Muscle layer of duodenum (tissue), 2 donors: ENCODE data around the gene TEX11.
"Not testable (repeated sequence)": the region's sequence is repeated elsewhere in the genome, so short reads cannot be mapped to it uniquely, and the experiment has no call there.

ENCODE experiments used
- H3K27ac ChIP-seq: one replicate; pipeline ENCODE4 v1.7.0; 2013; ENCODE audit warnings: mild to moderate bottlenecking, low read length
- H3K27me3 ChIP-seq: one replicate; pipeline ENCODE4 v1.7.0; 2013; ENCODE audit warnings: low read depth, mild to moderate bottlenecking, control low read depth, low read length
- H3K36me3 ChIP-seq, 2 donors: one replicate each; pipeline ENCODE4 v1.7.0; 2013; ENCODE audit warnings: low read length in 2 of 2, control low read depth in 1 of 2, mild to moderate bottlenecking in 1 of 2; ENCODE audit not compliant: insufficient read depth in 2 of 2, control insufficient read depth in 1 of 2
- H3K4me1 ChIP-seq, 2 donors: one replicate each; pipeline ENCODE4 v1.7.0; 2013; ENCODE audit warnings: low read length in 2 of 2, mild to moderate bottlenecking in 2 of 2, control low read depth in 1 of 2, moderate library complexity in 1 of 2; ENCODE audit not compliant: insufficient read depth in 2 of 2, control insufficient read depth in 1 of 2
- H3K4me3 ChIP-seq, 2 donors: one replicate each; pipeline ENCODE4 v1.7.0; 2013; ENCODE audit warnings: low read length in 2 of 2, low read depth in 1 of 2, mild to moderate bottlenecking in 1 of 2
- H3K9me3 ChIP-seq, 2 donors: one replicate each; pipeline ENCODE4 v1.7.0; 2013; ENCODE audit warnings: low read length in 2 of 2, control low read depth in 1 of 2, mild to moderate bottlenecking in 1 of 2; ENCODE audit not compliant: control insufficient read depth in 1 of 2
- donor health status: healthy.

The TEX11 gene

GRCh38 chrX:70661124-70661523, 247.4 kb downstream of the TEX11 start:
- not testable (repeated sequence) for H3K36me3 ChIP-seq, H3K4me1 ChIP-seq, H3K4me3 ChIP-seq, H3K9me3 ChIP-seq, H3K27me3 ChIP-seq, H3K27ac ChIP-seq

- H3K9me3 ChIP-seq, H3K27me3 ChIP-seq, H3K27ac ChIP-seq, H3K36me3 ChIP-seq, H3K4me3 ChIP-seq, H3K4me1 ChIP-seq: not testable (repeated sequence)
Measured at GRCh38 chrX:70657546-70657945, 251.0 kb downstream of the TEX11 start.

GRCh38 chrX:70656304-70656703, 252.2 kb downstream of the TEX11 start:
- no peaks in the 10 kb centered on the region for H3K36me3 ChIP-seq
- H3K9me3 ChIP-seq = no peaks in the 10 kb centered on the region
- no peak overlapping the region for H3K27ac ChIP-seq
- H3K4me3 ChIP-seq = no peak overlapping the region
- no peaks in the 10 kb centered on the region for H3K4me1 ChIP-seq
- H3K27me3 ChIP-seq = no peaks in the 10 kb centered on the region

- not testable (repeated sequence) for H3K27ac ChIP-seq, H3K4me3 ChIP-seq, H3K36me3 ChIP-seq, H3K4me1 ChIP-seq, H3K27me3 ChIP-seq, H3K9me3 ChIP-seq
Measured at GRCh38 chrX:70647910-70648309, 260.6 kb downstream of the TEX11 start.

GRCh38 chrX:70636218-70636617, 272.3 kb downstream of the TEX11 start:
- no peak overlapping the region for H3K27ac ChIP-seq
- H3K27me3 ChIP-seq = no peaks in the 10 kb centered on the region
- no peaks in the 10 kb centered on the region for H3K4me1 ChIP-seq
- no peak overlapping the region for H3K4me3 ChIP-seq
- no peaks in the 10 kb centered on the region for H3K36me3 ChIP-seq
- no peaks in the 10 kb centered on the region for H3K9me3 ChIP-seq

GRCh38 chrX:70635669-70636068, 272.8 kb downstream of the TEX11 start:
- Histone ChIP-seq H3K27me3 (no peaks in the 10 kb centered on the region), H3K27ac (no peak overlapping the region), H3K36me3 (no peaks in the 10 kb centered on the region), H3K4me1 (no peaks in the 10 kb centered on the region), H3K4me3 (no peak overlapping the region), H3K9me3 (no peaks in the 10 kb centered on the region)

GRCh38 chrX:70635227-70635626, 273.3 kb downstream of the TEX11 start:
- Histone ChIP-seq H3K27ac (no peak overlapping the region), H3K9me3 (no peaks in the 10 kb centered on the region), H3K4me1 (no peaks in the 10 kb centered on the region), H3K36me3 (no peaks in the 10 kb centered on the region), H3K4me3 (no peak overlapping the region), H3K27me3 (no peaks in the 10 kb centered on the region)

- no peaks in the 10 kb centered on the region for H3K27me3 ChIP-seq
- no peaks in the 10 kb centered on the region for H3K4me1 ChIP-seq
- H3K36me3 ChIP-seq = no peaks in the 10 kb centered on the region
- H3K9me3 ChIP-seq = no peaks in the 10 kb centered on the region
- no peak overlapping the region for H3K4me3 ChIP-seq
- H3K27ac ChIP-seq = no peak overlapping the region
Measured at GRCh38 chrX:70621743-70622142, 286.8 kb downstream of the TEX11 start.

- H3K4me1 ChIP-seq = no peaks in the 10 kb centered on the region
- H3K27me3 ChIP-seq = no peaks in the 10 kb centered on the region
- no peak overlapping the region for H3K27ac ChIP-seq
- no peaks in the 10 kb centered on the region for H3K36me3 ChIP-seq
- H3K4me3 ChIP-seq = no peak overlapping the region
- no peaks in the 10 kb centered on the region for H3K9me3 ChIP-seq
Measured at GRCh38 chrX:70618467-70618866, 290.0 kb downstream of the TEX11 start.

- no peaks in the 10 kb centered on the region for H3K9me3 ChIP-seq
- no peaks in the 10 kb centered on the region for H3K4me1 ChIP-seq
- H3K36me3 ChIP-seq = no peaks in the 10 kb centered on the region
- no peak overlapping the region for H3K27ac ChIP-seq
- no peak overlapping the region for H3K4me3 ChIP-seq
- no peaks in the 10 kb centered on the region for H3K27me3 ChIP-seq
Measured at GRCh38 chrX:70613295-70613694, 295.2 kb downstream of the TEX11 start.

- Histone ChIP-seq H3K36me3 (no peaks in the 10 kb centered on the region), H3K9me3 (no peaks in the 10 kb centered on the region), H3K4me3 (no peak overlapping the region), H3K4me1 (no peaks in the 10 kb centered on the region), H3K27ac (no peak overlapping the region), H3K27me3 (no peaks in the 10 kb centered on the region)
Measured at GRCh38 chrX:70605352-70605751, 303.2 kb downstream of the TEX11 start.

GRCh38 chrX:70592091-70592490, 316.4 kb downstream of the TEX11 start:
- no peaks in the 10 kb centered on the region for H3K9me3 ChIP-seq
- no peaks in the 10 kb centered on the region for H3K27me3 ChIP-seq
- no peaks in the 10 kb centered on the region for H3K36me3 ChIP-seq
- no peaks in the 10 kb centered on the region for H3K4me1 ChIP-seq
- H3K4me3 ChIP-seq = no peak overlapping the region
- H3K27ac ChIP-seq = no peak overlapping the region
